ENCODE data around the gene CCNB1. TPM values are rescaled to one million over a fixed set of nuclear protein-coding genes. Genes with fewer than 3 reads are reported as not detected.
A peak's percentile ranks its signal among the peaks of the same experiment; 100 is the strongest.
"Not testable (repeated sequence)": the region's sequence is repeated elsewhere in the genome, so short reads cannot be mapped to it uniquely, and the experiment has no call there.

The CCNB1 gene
- total RNA-seq, 3 donors from 2014 or later (not counting 1 experiment from before 2014, with no cell fraction given), result 2.8 to 5.2 (median 4.0) TPM

GRCh38 chr5:69217151-69217511, 50.2 kb downstream of the CCNB1 start:
- Histone ChIP-seq H3K9me3 (ENCODE audit: control insufficient read depth, insufficient read depth, low read length) (no peaks in the 10 kb centered on the region), H3K36me3 (ENCODE audit: control insufficient read depth, insufficient read depth, low read length) (no peaks in the 10 kb centered on the region), H3K4me3 (ENCODE audit: low read length) (peak overlapping the region; percentile 87), H3K4me1 (ENCODE audit: control insufficient read depth, insufficient read depth, low read length) (peaks cover 4% of the 10 kb centered on the region), H3K27ac (ENCODE audit: low read length) (no peak overlapping the region), H3K27me3 (ENCODE audit: control insufficient read depth, insufficient read depth, low read length) (no peaks in the 10 kb centered on the region)
- ATAC-seq, result no peak
- peak overlapping the region; percentile 100 for H3K4me3 Mint-ChIP-seq
- H3K9me3 Mint-ChIP-seq, result no peaks in the 10 kb centered on the region
- intact Hi-C loops (cut with micrococcal nuclease), result loop anchor here (1.0 kb wide), 3 partner anchors 17 to 124 kb away; partner anchors contain the start of genes CDK7 and CENPH
- H3K27me3 Mint-ChIP-seq (ENCODE audit: low read depth in 2 of 2), result no peaks in the 10 kb centered on the region
- TF ChIP-seq CTCF (IDR thresholded peaks at IDR 0.05), result no peak
- H3K36me3 Mint-ChIP-seq, result no peaks in the 10 kb centered on the region
- H3K4me1 Mint-ChIP-seq, result peaks cover 13 to 23% of the 10 kb centered on the region in 2 donors
- peak overlapping the region; percentile 98 to 99 for H3K27ac Mint-ChIP-seq
- DNase-seq, result no peak
- WGBS (ENCODE audit: insufficient coverage), result 46% methylated on average over 5 of the region's 6 CpGs

GRCh38 chr5:69217548-69218526, 50.9 kb downstream of the CCNB1 start:
- Histone ChIP-seq H3K36me3 (ENCODE audit: control insufficient read depth, insufficient read depth, low read length) (no peaks in the 10 kb centered on the region), H3K9me3 (ENCODE audit: control insufficient read depth, insufficient read depth, low read length) (no peaks in the 10 kb centered on the region), H3K27ac (ENCODE audit: low read length) (peak overlapping the region; percentile 83), H3K27me3 (ENCODE audit: control insufficient read depth, insufficient read depth, low read length) (no peaks in the 10 kb centered on the region), H3K4me3 (ENCODE audit: low read length) (peak overlapping the region; percentile 87), H3K4me1 (ENCODE audit: control insufficient read depth, insufficient read depth, low read length) (peaks cover 4% of the 10 kb centered on the region)
- no peak for TF ChIP-seq CTCF (IDR thresholded peaks at IDR 0.05)
- H3K27me3 Mint-ChIP-seq (ENCODE audit: low read depth in 2 of 2), result no peaks in the 10 kb centered on the region
- H3K36me3 Mint-ChIP-seq, result no peaks in the 10 kb centered on the region
- peak overlapping the region; percentile 100 for H3K4me3 Mint-ChIP-seq
- H3K4me1 Mint-ChIP-seq, result peaks cover 13 to 23% of the 10 kb centered on the region in 2 donors
- ATAC-seq (peak; percentile 91 to 99 (median 92)), DNase-seq (peak; percentile 92 to 97)
- under 1% methylated on average over 71 of the region's 73 CpGs for WGBS (ENCODE audit: insufficient coverage)
- intact Hi-C loops (cut with micrococcal nuclease), result loop anchor here (1.0 to 2.0 kb wide), 4 partner anchors 16 to 125 kb away; partner anchors contain the start of genes CCNB1, CDK7 and CENPH
- peak overlapping the region; percentile 98 to 99 for H3K27ac Mint-ChIP-seq
- no peaks in the 10 kb centered on the region for H3K9me3 Mint-ChIP-seq

- no peaks in the 10 kb centered on the region for H3K9me3 ChIP-seq (ENCODE audit: control insufficient read depth, insufficient read depth, low read length)
- peaks cover 4% of the 10 kb centered on the region for H3K4me1 ChIP-seq (ENCODE audit: control insufficient read depth, insufficient read depth, low read length)
- no peaks in the 10 kb centered on the region for H3K27me3 ChIP-seq (ENCODE audit: control insufficient read depth, insufficient read depth, low read length)
- no peak overlapping the region for H3K4me3 Mint-ChIP-seq
- no peak overlapping the region for H3K4me3 ChIP-seq (ENCODE audit: low read length)
- peak overlapping the region in 1 of 2 donors; percentile 28 for H3K27ac Mint-ChIP-seq
- H3K4me1 Mint-ChIP-seq, result peaks cover 13 to 23% of the 10 kb centered on the region in 2 donors
- H3K27me3 Mint-ChIP-seq (ENCODE audit: low read depth in 2 of 2), result no peaks in the 10 kb centered on the region
- no peak for TF ChIP-seq CTCF (IDR thresholded peaks at IDR 0.05)
- no peaks in the 10 kb centered on the region for H3K36me3 Mint-ChIP-seq
- intact Hi-C loops (cut with micrococcal nuclease), result loop anchor here (2.0 kb wide), 1 partner anchor 53 kb away; the partner anchor contains the start of gene CCNB1
- ATAC-seq (no peak), DNase-seq (no peak)
- no peak overlapping the region for H3K27ac ChIP-seq (ENCODE audit: low read length)
- no peaks in the 10 kb centered on the region for H3K36me3 ChIP-seq (ENCODE audit: control insufficient read depth, insufficient read depth, low read length)
- H3K9me3 Mint-ChIP-seq, result no peaks in the 10 kb centered on the region
Observed at GRCh38 chr5:69219939-69220338, 53.0 kb downstream of the CCNB1 start.

GRCh38 chr5:69220371-69220770, 53.4 kb downstream of the CCNB1 start:
- H3K27me3 Mint-ChIP-seq (ENCODE audit: low read depth in 2 of 2); H3K27ac Mint-ChIP-seq; H3K4me3 Mint-ChIP-seq; H3K9me3 Mint-ChIP-seq; H3K27me3 ChIP-seq (ENCODE audit: control insufficient read depth, insufficient read depth, low read length); DNase-seq; ATAC-seq; H3K36me3 ChIP-seq (ENCODE audit: control insufficient read depth, insufficient read depth, low read length); H3K27ac ChIP-seq (ENCODE audit: low read length); H3K9me3 ChIP-seq (ENCODE audit: control insufficient read depth, insufficient read depth, low read length); H3K4me3 ChIP-seq (ENCODE audit: low read length); intact Hi-C loops (cut with micrococcal nuclease); H3K36me3 Mint-ChIP-seq; H3K4me1 ChIP-seq (ENCODE audit: control insufficient read depth, insufficient read depth, low read length): not testable (repeated sequence)
- H3K4me1 Mint-ChIP-seq, result peaks cover 13 to 23% of the 10 kb centered on the region in 2 donors
- 98% methylated on average over 13 of the region's 18 CpGs for WGBS (ENCODE audit: insufficient coverage)

GRCh38 chr5:69220833-69221232, 53.9 kb downstream of the CCNB1 start:
- H3K4me3 ChIP-seq (ENCODE audit: low read length); intact Hi-C loops (cut with micrococcal nuclease); DNase-seq; H3K36me3 Mint-ChIP-seq; H3K36me3 ChIP-seq (ENCODE audit: control insufficient read depth, insufficient read depth, low read length); H3K27ac Mint-ChIP-seq; H3K27me3 ChIP-seq (ENCODE audit: control insufficient read depth, insufficient read depth, low read length); ATAC-seq; H3K4me1 ChIP-seq (ENCODE audit: control insufficient read depth, insufficient read depth, low read length); H3K9me3 ChIP-seq (ENCODE audit: control insufficient read depth, insufficient read depth, low read length); H3K9me3 Mint-ChIP-seq; H3K4me3 Mint-ChIP-seq; H3K27me3 Mint-ChIP-seq (ENCODE audit: low read depth in 2 of 2); H3K27ac ChIP-seq (ENCODE audit: low read length): not testable (repeated sequence)
- peaks cover 13 to 23% of the 10 kb centered on the region in 2 donors for H3K4me1 Mint-ChIP-seq
- 95% methylated on average over 4 of the region's 9 CpGs for WGBS (ENCODE audit: insufficient coverage)

All from natural killer cell (primary cell).